Testis (tissue), 3 donors: ENCODE data around the gene CD81. TPM values are rescaled to one million over a fixed set of nuclear protein-coding genes. Genes with fewer than 3 reads are reported as not detected.

Experiments used
- DNase-seq: peaks from one replicate; pipeline ENCODE4 v3.0.0-alpha.2; 2019
- H3K27ac ChIP-seq, 2 donors: fragments of 200-600 bp; sonication (generic); one replicate each; pipeline ENCODE4 v1.5.1; 2019
- H3K27me3 ChIP-seq: fragments of 200-600 bp; sonication (generic); one replicate; pipeline ENCODE4 v1.5.1; 2019
- H3K36me3 ChIP-seq: fragments of 200-600 bp; sonication (generic); one replicate; pipeline ENCODE4 v1.5.1; 2017; ENCODE audit warnings: low read depth; ENCODE audit errors: missing control alignments
- H3K4me1 ChIP-seq: fragments of 200-600 bp; sonication (generic); one replicate; pipeline ENCODE4 v1.5.1; 2019
- H3K4me3 ChIP-seq, 2 donors: fragments of 200-600 bp; sonication (generic); one replicate each; pipeline ENCODE4 v1.5.1; 2017 to 2019
- H3K9me3 ChIP-seq: fragments of 200-600 bp; sonication (generic); one replicate; pipeline ENCODE4 v1.5.1; 2017
- CTCF ChIP-seq, 3 experiments: fragments of 450-650 bp in 2 of 3; fragments of 200-600 bp in 1 of 3; sonication (generic) in 1 of 3; IDR thresholded peaks; one replicate each; pipeline ENCODE4 v1.5.1; 2016 to 2019; ENCODE audit warnings: antibody characterized with exemption in 3 of 3, mild to moderate bottlenecking in 2 of 3, moderate library complexity in 1 of 3
- POLR2A ChIP-seq: fragments of 450-650 bp; IDR thresholded peaks from one replicate; pipeline ENCODE4 v1.6.1; 2017; ENCODE audit warnings: antibody characterized with exemption, mild to moderate bottlenecking, moderate library complexity
- WGBS, 2 donors: methylation state at CpG; one replicate each; pipeline ENCODE4 v1.1.5; 2018; 5-methylcytosine and 5-hydroxymethylcytosine counted together
- intact Hi-C: fragments of 100-400 bp; cut with DNase I; formaldehyde crosslinking; loops from one replicate; pipeline ENCODE4 v1.15.1; 2023; ENCODE audit warnings: low total_unique reads
- polyA plus RNA-seq: library from polyadenylated mRNA; stranded (reverse); fragments of 350-450 nt; fragmentation: Illumina TruSeq; extraction: RNeasy Lipid Tissue Mini Kit (QIAGEN cat#74804); gene quantifications from one replicate; pipeline ENCODE4 v1.2.3, GENCODE V29; 2014; ENCODE audit warnings: low read depth, low replicate concordance; ENCODE audit not compliant: insufficient read depth
- small RNA-seq, 2 donors: library from RNA; depleted of rRNA; stranded (forward); fragments of <200 nt; gene quantifications; one replicate each; pipeline ENCODE3, GENCODE V24; 2016
- total RNA-seq, 2 donors: library from RNA; depleted of rRNA; stranded (reverse); fragments of >200 nt; gene quantifications; one replicate each; pipeline ENCODE4 v1.2.3, GENCODE V29; 2016

CD81 gene
- total and polyA plus RNA-seq, 3 donors from 2014 or later: 541 to 829 (median 665) TPM

GRCh38 chr11:2444821-2445745 lies 68.0 kb downstream of the CD81 start, which contains the start of gene KCNQ1:
Gene KCNQ1, plus strand, starts transcription at chr11:2445008. Its CDS starts 91 bp downstream, at chr11:2445099.
- intact Hi-C loops: no loop called here
- DNase-seq: peak; percentile 57
- TF ChIP-seq POLR2A (no peak), CTCF (IDR thresholded peaks at IDR 0.05) (no peak)

DNA sequence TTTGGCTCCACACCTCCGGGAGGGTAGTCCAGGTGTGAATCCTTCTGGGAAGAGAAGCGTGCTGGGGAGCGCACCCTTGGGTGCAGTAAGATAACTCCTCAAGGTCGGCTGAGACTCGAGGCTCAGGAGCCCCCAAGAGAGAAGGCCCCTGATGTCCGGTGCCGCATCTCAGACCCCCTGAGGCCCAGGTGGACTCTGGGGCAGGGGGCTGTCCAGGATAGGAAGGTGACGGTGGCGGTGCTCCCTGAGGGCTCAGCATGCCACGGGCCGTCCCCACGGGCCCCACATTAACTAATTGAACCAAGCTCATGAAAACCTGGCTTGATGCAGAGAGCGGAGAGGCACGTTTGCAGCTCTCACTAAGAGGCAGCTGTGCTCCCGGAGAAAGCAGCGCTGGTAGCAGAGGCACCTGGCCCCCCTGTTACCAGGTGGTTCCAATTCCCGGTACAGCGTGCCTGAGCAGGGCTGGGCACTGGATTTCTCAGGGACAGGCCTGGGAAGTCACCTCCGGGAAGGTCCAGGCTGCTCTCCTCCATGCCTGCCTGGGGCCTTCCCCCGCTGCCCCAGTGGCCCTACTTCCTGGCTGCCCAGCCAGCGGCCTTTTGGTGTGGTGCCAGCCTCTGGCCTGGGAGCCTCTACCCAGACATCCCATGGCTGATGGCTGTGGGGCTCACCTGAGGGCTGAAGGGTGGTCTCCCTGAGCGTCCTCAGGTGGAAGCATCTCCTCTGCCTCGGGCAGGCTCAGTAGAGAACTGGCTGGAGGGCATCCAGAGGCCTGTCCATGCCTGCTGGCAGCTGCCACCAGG lies 68.8 kb downstream of the CD81 start:
- Histone ChIP-seq H3K27me3 (no peaks in the 10 kb centered on the region), H3K4me1 (peaks cover 6% of the 10 kb centered on the region), H3K9me3 (no peaks in the 10 kb centered on the region), H3K36me3 (no peaks in the 10 kb centered on the region), H3K27ac (no peak overlapping the region), H3K4me3 (peak overlapping the region in 1 of 2 donors; percentile 41)
- 39 to 60% methylated on average over 1 to 23 of the region's 23 CpGs for WGBS, 2 donors
- TF ChIP-seq POLR2A (no peak), CTCF (IDR thresholded peaks at IDR 0.05) (no peak)
- no peak for DNase-seq
- intact Hi-C loops: no loop called here

More at GRCh38 chr11:2444821-2445745, 68.0 kb downstream of the CD81 start, which contains the start of gene KCNQ1:
- no peaks in the 10 kb centered on the region for H3K27me3 ChIP-seq
- no peak within 1 kb of the TSS for H3K27ac ChIP-seq
- H3K9me3 ChIP-seq: no peaks in the 10 kb centered on the region
- no peaks in the 10 kb centered on the region for H3K36me3 ChIP-seq
- 0 to 6% methylated on average over 6 to 32 of the region's 116 CpGs for whole genome bisulfite sequencing, 2 donors
- H3K4me1 ChIP-seq: peaks cover 6% of the 10 kb centered on the region
- peak within 1 kb of the TSS; percentile 36 to 41 for H3K4me3 ChIP-seq

DNA sequence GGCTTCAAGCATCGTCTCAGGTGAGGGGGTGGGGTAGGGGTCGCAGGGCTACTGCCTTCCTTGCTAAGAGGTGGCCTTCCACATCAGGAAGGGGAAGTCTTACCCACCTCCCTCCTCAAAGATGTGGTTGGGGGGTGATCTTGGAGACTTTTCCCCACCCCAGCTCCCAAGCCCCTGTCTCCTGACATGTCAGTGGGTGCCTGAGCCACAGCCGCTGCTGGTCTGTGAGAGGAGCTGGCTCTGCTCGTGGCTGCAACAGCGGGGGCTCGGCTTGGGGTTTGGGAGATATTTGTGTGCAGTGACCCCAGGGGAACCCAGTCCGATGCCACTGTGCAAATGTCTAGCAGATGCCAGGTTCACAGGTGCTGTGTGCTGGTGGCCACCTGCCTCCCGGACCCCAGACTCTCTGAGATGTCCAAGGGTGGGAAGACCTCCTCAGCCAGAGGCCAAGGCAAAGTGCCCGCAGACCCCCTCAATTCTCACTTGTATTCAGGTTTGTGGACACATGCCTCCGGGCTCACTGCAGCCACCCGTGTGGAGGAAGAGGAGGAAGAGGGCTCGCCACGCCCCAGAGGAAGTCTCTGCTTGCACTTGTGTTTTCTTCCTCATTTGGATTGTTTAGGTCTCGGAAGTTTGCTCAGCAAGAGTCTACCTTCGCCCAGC lies 69.6 kb downstream of the CD81 start:
- TF ChIP-seq CTCF (IDR thresholded peaks at IDR 0.05): no peak
- no peak for TF ChIP-seq POLR2A
- whole genome bisulfite sequencing, 2 donors: 78 to 84% methylated on average over 7 to 15 of the region's 15 CpGs
- Histone ChIP-seq H3K4me3 (no peak overlapping the region), H3K36me3 (no peaks in the 10 kb centered on the region), H3K27ac (no peak overlapping the region), H3K9me3 (no peaks in the 10 kb centered on the region), H3K4me1 (peaks cover 6% of the 10 kb centered on the region), H3K27me3 (no peaks in the 10 kb centered on the region)
- no peak for DNase-seq
- intact Hi-C loops: no loop called here

Small RNA genes within 50 kb of the gene (small RNA-seq; reads per million reads assigned to genes)
- 0 reads per million in 2 donors for gene RF00019

Other genes with a start within 250 kb of the CD81 start
- 100 to 1,000 TPM in 1 of 2 donors, 10 to 100 TPM in 1; 69.8 to 104 TPM for gene IGF2, start 237.9 kb upstream of the CD81 start, total RNA-seq
- gene IGF2, start 237.9 kb upstream of the CD81 start, polyA plus RNA-seq: 52.3 TPM
- gene INS, start 216.1 kb upstream of the CD81 start, total RNA-seq: not detected
- not detected for gene INS, start 216.1 kb upstream of the CD81 start, polyA plus RNA-seq
- 1 to 10 TPM; 1.1 to 2.0 TPM for gene TH, start 205.5 kb upstream of the CD81 start, total RNA-seq
- 1.2 TPM for gene TH, start 205.5 kb upstream of the CD81 start, polyA plus RNA-seq
- 1 to 10 TPM; 4.8 to 5.8 TPM for gene ASCL2, start 106.7 kb upstream of the CD81 start, total RNA-seq
- gene ASCL2, start 106.7 kb upstream of the CD81 start, polyA plus RNA-seq: 1.3 TPM
- under 1 TPM; 0.12 to 0.47 TPM for gene C11orf21, start 75.4 kb upstream of the CD81 start, total RNA-seq
- gene C11orf21, start 75.4 kb upstream of the CD81 start, polyA plus RNA-seq: 0.88 TPM
- 1 to 10 TPM; 1.0 to 1.1 TPM for gene TSPAN32, start 75.3 kb upstream of the CD81 start, total RNA-seq
- 1.5 TPM for gene TSPAN32, start 75.3 kb upstream of the CD81 start, polyA plus RNA-seq
- gene TSSC4, start 23.4 kb downstream of the CD81 start, total RNA-seq: 10 to 100 TPM; 87.4 to 95.5 TPM
- gene TSSC4, start 23.4 kb downstream of the CD81 start, polyA plus RNA-seq: 133 TPM
- 1 to 10 TPM in 1 of 2 donors, under 1 TPM in 1; 0.94 to 1.1 TPM for gene TRPM5, start 67.2 kb downstream of the CD81 start, total RNA-seq
- gene TRPM5, start 67.2 kb downstream of the CD81 start, polyA plus RNA-seq: 0.46 TPM
- 10 to 100 TPM; 12.8 to 24.2 TPM for gene KCNQ1, start 67.7 kb downstream of the CD81 start, total RNA-seq
- gene KCNQ1, start 67.7 kb downstream of the CD81 start, polyA plus RNA-seq: 6.0 TPM